NCI-H1048 (cell line): ENCODE measurements around the gene NANOG.
"Not testable (repeated sequence)": the region's sequence is repeated elsewhere in the genome, so short reads cannot be mapped to it uniquely, and the experiment has no call there.

Source experiments
- DNase-seq: peaks from one replicate; lab custom pipeline; 2025; lab: John Stamatoyannopoulos, UW

Gene NANOG

DNA sequence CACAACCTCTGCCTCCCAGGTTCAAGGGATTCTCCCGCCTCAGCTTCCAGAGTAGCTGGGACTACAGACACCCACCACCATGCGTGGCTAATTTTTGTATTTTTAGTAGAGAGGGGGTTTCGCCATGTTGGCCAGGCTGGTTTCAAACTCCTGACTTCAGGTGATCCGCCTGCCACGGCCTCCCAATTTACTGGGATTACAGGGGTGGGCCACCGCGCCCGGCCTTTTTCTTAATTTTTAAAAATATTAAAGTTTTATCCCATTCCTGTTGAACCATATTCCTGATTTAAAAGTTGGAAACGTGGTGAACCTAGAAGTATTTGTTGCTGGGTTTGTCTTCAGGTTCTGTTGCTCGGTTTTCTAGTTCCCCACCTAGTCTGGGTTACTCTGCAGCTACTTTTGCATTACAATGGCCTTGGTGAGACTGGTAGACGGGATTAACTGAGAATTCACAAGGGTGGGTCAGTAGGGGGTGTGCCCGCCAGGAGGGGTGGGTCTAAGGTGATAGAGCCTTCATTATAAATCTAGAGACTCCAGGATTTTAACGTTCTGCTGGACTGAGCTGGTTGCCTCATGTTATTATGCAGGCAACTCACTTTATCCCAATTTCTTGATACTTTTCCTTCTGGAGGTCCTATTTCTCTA is at the start of gene NANOG:
TSS of gene NANOG (plus strand) at position 519 of the 645 bp plus-strand sequence. CDS start 213 bp downstream, outside the sequence.
- not testable (repeated sequence) for DNase-seq

- DNase-seq, result no peak
Observed at GRCh38 chr12:7747246-7747645, 42.0 kb upstream of the NANOG start, which contains the start of gene CLEC4C. Gene CLEC4C (minus strand): TSS chr12:7747375. CDS start chr12:7747348, 27 bp downstream.

DNA sequence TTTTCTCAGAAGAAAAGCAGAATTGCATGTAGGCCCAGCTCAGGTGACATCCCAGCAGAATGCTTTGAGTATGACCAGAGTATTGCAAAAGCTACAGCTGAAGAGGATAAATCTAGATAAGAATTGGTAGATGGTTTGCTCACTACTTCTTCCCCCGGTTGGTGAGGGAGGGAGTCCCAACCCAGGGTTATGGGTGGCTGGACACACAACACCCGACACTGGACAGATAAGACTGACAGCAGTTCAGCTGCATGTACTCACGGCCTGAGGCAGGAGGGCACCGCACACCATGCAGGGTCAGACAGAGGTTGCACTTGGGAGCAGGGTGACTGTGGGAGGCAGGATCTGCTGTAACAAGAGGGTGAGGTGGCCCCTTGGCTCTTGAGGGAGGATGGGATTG is 40.4 kb upstream of the NANOG start:
- no peak for DNase-seq

DNA sequence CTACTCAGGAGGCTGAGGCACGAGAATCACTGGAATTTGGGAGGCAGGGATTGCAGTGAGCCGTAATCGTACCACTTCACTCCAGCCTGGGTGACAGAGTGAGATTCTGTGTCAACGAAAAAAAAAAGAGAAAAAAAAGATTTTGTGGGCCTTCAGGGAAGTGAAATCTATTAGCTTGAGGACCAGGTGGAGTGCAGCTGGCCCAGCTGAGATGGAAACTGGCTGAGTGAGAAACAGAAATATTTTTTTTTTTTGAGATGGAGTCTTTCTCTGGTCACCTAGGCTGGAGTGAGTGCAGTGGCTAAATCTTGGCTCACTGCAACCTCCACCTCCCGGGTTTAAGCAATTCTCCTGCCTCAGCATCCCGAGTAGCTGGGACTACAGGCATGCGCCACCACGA is 39.8 kb upstream of the NANOG start:
- DNase-seq, result no peak

- DNase-seq, result no peak
Observed at GRCh38 chr12:7750350-7750749, 38.9 kb upstream of the NANOG start.

GRCh38 chr12:7751394-7751793 is 37.8 kb upstream of the NANOG start:
- no peak for DNase-seq

DNA sequence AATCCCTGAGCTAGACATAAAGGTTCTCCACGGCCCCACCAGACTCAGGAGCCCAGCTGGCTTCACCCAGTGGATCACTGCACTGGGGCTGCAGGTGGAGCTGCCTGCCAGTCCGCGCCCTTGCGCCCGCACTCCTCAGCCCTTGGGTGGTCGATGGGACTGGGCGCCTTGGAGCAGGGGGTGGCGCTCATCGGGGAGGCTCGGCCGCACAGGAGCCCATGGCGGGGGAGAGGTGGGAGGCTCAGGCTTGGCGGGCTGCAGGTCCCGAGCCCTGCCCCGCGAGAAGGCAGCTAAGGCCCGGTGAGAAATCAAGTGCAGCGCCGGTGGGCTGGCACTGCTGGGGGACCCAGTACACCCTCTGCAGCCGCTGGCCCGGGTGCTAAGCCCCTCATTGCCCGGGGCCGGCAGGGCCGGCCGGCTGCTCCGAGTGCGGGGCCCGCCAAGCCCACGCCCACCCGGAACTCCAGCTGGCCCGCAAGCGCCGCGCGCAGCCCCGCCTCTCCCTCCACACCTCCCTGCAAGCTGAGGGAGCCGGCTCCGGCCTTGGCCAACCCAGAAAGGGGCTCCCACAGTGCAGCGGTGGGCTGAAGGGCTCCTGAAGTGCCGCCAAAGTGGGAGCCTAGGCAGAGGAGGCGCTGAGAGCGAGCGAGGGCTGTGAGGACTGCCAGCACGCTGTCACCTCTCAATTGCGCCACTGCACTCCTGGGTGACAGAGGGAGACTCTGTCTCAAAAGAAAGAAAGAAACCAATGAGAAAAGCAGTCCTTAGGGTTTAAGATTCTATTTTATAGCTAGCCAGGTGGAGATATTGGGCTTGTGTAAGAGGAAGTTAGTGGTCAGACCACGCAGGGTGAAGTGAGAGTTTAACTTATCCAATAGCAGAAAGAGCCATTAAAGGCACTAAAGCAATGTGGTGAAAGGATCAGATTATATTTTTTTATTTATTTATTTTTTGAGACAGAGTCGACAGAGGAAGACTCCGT is 37.0 kb upstream of the NANOG start:
- DNase-seq, result not testable (repeated sequence)

DNA sequence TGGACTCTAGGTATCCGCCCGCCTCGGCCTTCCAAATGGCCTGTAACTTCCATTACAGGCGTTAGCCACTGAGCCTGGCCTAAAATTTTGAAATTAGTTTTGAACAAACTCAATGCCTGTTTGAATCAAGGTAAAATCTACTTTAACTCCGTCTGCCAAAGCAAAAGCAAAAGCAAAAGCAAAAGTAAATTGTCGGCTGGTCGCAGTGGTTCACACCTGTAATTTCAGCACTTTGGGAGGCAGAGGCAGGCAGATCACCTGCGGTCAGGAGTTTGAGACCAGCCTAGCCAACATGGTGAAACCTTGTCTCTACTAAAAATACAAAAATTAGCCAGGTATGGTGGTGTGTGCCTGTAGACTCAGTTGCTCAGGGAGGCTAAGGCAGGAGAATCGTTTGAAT is 33.5 kb upstream of the NANOG start:
- not testable (repeated sequence) for DNase-seq

GRCh38 chr12:7756993-7757392 is 32.2 kb upstream of the NANOG start:
- no peak for DNase-seq

DNA sequence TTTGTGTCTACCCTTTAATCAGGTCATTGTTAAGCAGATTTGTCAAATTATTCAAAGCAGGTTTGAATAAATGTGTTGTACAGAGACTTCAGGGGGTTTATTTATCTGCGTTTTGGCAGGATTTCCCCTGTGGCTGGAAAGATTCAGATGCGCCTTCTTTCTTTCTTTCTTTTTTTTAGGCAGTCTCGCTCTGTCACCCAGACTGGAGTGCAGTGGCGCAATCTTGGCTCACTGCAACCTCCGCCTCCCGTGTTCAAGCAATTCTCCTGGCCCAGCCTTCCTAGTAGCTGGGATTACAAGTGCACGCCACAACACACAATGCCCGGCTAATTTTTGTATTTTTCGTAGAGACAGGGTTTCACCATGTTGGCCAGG is 30.4 kb upstream of the NANOG start:
- DNase-seq, result no peak

DNA sequence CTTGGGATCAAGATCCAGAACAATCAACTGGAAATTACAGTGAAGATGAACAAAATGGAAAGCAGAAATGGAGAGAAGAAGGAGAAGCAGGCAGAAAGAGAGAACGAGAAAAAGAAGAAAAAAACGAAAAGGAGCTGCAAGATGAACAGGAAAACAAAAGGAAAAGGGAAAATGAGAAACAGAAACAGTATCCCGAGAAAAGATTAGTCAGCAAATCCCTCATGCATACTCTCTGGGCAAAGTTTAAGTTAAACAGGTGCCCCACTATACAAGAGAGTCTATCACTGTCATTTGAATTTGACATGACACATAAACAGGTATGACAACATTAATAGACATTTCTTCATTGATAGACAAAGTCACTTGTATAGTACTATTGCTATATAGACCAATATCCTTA is 19.2 kb upstream of the NANOG start:
- DNase-seq, result no peak

DNA sequence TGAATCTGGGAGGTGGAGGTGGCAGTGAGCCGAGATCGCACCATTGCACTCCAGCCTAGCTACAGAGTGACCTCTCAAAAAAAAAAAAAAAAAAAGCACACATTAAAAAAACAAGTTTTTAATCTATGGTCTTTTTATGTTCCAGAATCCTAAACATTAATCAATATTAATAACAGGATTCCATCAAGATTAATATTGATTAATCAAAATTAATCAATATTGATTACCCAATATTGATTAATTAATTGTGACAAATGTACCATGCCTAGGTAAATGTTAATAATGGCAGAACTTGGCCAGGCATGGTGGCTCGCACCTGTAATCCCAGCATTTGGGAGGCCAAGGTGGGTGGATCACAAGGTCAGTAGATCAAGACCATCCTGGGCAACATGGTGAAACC is 7.9 kb upstream of the NANOG start:
- no peak for DNase-seq

DNA sequence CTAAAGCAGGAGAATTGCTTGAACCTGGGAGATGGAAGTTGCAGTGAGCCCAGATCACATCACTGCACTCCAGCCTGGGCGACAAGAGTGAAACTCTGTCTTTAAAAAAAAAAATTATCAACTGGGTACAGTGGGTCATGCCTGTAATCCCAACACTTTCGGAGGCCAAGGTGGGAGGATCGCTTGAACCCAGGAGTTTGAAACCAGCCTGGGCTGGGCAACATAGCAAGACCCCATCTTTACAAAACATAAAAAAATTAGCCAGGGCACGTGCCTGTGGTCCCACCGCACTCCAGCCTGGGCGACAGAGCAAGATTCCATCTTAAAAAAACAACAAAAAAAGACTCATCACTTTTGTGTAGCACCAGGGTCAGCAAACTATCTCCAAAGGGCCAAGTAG is 7.1 kb upstream of the NANOG start:
- DNase-seq, result no peak

- not testable (repeated sequence) for DNase-seq
Observed at GRCh38 chr12:7783433-7783832, 5.8 kb upstream of the NANOG start.

DNA sequence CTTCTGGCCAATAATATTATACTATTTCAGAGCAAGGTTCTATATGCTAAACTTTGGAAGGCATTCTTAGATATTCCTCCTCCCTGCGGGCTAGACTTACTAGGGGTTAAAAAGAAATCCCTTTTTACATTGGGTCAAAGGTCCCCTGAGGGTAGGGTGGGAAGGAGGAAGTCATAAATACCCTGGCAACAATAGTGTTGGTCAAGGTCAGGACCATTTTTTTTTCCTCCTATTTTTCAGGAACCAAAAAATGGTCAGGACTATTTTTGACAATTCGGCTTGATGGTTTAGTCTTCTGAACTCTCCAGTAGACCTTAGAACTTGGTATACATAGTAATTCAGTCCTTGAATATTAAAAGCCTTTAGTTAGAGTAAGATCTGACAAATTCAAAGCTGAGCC is 4.5 kb upstream of the NANOG start:
- no peak for DNase-seq

DNA sequence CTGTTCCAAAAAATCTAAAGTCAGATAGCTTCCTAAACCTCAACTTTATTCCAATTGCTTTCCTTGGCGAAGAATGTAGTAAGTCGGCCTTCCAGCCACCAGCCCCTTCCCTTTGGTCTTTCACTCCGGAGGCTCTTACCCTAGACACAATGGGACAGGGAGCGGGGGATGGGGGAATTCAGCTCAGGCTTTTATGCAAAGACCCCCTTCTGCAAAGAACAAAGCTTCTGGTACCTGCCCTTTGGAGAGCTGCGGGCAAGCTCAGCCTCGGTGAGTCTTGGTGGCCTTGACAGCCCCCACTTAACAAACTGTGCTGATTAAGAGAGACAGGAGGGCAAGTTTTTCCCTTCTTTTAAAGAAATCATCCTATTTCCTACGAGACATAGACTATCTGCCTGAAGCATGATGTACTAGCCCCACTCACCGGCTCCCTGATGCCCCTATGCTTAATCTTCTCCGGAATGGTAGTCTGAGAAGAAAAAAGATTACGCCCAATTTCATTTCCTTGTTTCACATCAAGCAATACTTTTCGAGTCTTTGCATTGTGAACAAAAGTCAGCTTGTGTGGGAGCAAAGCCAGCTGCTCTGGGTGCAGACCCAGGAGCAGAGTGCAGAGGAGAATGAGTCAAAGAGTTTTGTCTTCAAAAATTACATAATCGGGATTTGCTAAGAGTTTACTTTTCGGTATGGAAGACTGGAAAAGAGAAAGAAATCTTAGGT is 1.5 kb upstream of the NANOG start:
- no peak for DNase-seq

DNA sequence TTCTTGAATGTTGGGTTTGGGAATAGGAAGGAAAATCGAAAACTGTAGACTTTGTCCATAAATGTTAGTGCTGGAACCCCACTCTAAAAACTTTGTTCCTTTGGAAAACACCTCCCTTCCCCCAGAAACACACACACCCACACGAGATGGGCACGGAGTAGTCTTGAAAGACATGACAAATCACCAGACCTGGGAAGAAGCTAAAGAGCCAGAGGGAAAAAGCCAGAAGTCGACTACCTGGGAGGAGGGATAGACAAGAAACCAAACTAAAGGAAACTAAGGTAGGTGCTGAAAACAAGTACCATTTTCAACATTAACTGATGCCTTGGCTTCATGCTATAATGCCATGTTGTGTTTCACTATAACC is 925 bp upstream of the NANOG start:
- no peak for DNase-seq

- DNase-seq, result no peak
Observed at GRCh38 chr12:7793211-7793610, 4.0 kb downstream of the NANOG start.

GRCh38 chr12:7797269-7797668 is 8.1 kb downstream of the NANOG start:
- DNase-seq, result not testable (repeated sequence)

GRCh38 chr12:7797698-7798398 is 8.6 kb downstream of the NANOG start:
- no peak for DNase-seq

DNA sequence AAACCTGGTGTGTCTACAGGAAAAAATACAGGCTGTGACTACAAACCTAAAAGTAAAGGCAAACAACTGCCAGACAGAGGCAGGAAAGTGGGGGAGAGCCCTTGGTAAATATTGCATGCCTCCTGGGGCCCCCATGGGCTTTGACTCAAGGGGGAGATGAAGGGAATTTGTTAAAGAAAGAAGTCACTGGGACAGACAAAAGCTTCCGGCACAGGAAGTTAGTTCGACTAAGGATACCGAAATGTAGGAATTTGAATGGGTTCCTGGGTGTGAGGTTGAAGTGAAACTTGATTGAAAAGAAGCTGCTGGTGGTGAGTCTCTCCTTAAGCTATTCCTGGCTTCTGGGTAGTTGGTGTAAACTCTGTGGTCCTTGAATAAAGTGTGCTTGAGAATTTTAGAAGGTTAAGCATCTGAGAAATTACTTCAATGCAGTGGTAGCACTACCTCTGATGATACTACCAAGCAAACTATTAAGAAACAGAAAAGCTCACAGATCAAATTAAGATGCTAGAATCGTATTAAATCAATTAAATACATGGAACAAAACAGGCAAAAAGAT is 9.6 kb downstream of the NANOG start:
- DNase-seq, result not testable (repeated sequence)

DNA sequence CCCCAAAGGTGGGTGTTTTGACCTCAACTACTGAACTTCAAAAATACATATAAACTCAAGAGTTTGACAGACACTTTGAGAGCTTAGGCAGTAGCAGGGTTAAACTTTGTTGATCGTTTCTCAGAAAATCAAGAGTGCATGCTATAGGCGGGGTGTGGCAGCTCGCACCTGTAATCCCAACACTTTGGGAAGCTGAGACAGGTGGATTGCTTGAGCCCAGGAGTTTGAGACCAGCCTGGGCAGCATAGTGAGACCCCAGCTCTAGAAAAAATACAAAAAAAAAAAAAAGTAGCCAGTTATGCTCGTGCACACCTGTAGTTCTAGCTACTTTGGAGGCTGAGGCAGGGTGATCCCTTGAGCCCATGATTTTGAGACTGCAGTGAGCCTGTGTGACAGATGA is 12.3 kb downstream of the NANOG start:
- no peak for DNase-seq
